Caco-2 (cell line): ENCODE results near the gene CD248. TPM values are rescaled to one million over a fixed set of nuclear protein-coding genes. Genes with fewer than 3 reads are reported as not detected.

Experiments used
- BruUV-seq: library from RNA; stranded (reverse); fragments of 400-500 nt; replicated peaks from 2 replicates; lab custom pipeline; 2021; lab: Mats Ljungman, UMichigan
- CTCF ChIA-PET: fragments of 300-600 bp; sonication (Branson Sonifier 250); formaldehyde crosslinking; loops from one replicate; lab custom pipeline; 2022; ENCODE audit warnings: antibody characterized with exemption; lab: Charles Lee
- POLR2A ChIA-PET: fragments of 300-600 bp; sonication (Branson Sonifier 250); formaldehyde crosslinking; loops from one replicate; lab custom pipeline; 2022; ENCODE audit warnings: antibody characterized with exemption; lab: Charles Lee
- DNase-seq, 2 experiments: peaks; one replicate each; pipeline versions ENCODE4 v3.0.0 to v3.0.0-alpha.2; 2020 to 2022
- H3K27me3 ChIP-seq: replicated peaks from 2 replicates; pipeline ENCODE4 v1.6.0; 2011; ENCODE audit warnings: low read length; ENCODE audit not compliant: control insufficient read depth, insufficient read depth
- H3K36me3 ChIP-seq: 2 replicates; pipeline ENCODE4 v1.5.1; 2011; ENCODE audit warnings: low read length; ENCODE audit not compliant: control insufficient read depth, insufficient read depth
- H3K4me1 ChIP-seq: fragments of 250-450 bp; sonication (Bioruptor Pico); 2 replicates; pipeline ENCODE4 v1.5.1; 2020; ENCODE audit warnings: mild to moderate bottlenecking
- H3K4me3 ChIP-seq: 2 replicates; pipeline ENCODE4 v1.5.1; 2011; ENCODE audit warnings: low read depth, mild to moderate bottlenecking, control low read depth, low read length
- H3K9me3 ChIP-seq: fragments of 250-450 bp; sonication (Bioruptor Pico); 2 replicates; pipeline ENCODE4 v1.5.1; 2020; ENCODE audit warnings: mild to moderate bottlenecking, moderate library complexity
- H3K27ac Mint-ChIP-seq: one replicate; pipeline ENCODE4 v1.8.0; 2022; ENCODE audit warnings: mixed read lengths; ENCODE audit not compliant: unreplicated experiment
- H3K27me3 Mint-ChIP-seq: one replicate; pipeline ENCODE4 v1.8.0; 2022; ENCODE audit warnings: mixed read lengths; ENCODE audit not compliant: insufficient read depth, unreplicated experiment
- H3K36me3 Mint-ChIP-seq: one replicate; pipeline ENCODE4 v1.8.0; 2022; ENCODE audit warnings: mild to moderate bottlenecking, mixed read lengths; ENCODE audit not compliant: insufficient read depth, unreplicated experiment
- H3K4me1 Mint-ChIP-seq: one replicate; pipeline ENCODE4 v1.8.0; 2022; ENCODE audit warnings: low read depth, mixed read lengths; ENCODE audit not compliant: unreplicated experiment
- H3K4me3 Mint-ChIP-seq: one replicate; pipeline ENCODE4 v1.8.0; 2022; ENCODE audit warnings: mild to moderate bottlenecking, moderate library complexity, mixed read lengths; ENCODE audit not compliant: unreplicated experiment
- H3K9me3 Mint-ChIP-seq: one replicate; pipeline ENCODE4 v1.8.0; 2022; ENCODE audit warnings: mixed read lengths; ENCODE audit not compliant: unreplicated experiment
- CTCF ChIP-seq, 2 experiments: fragments of 200-600 bp in 1 of 2; IDR thresholded peaks; 1 replicate in 1 of 2; 2 replicates in 1 of 2; pipeline versions ENCODE4 v1.5.1 to v1.8.0; 2011 to 2022; ENCODE audit warnings: antibody characterized with exemption in 1 of 2, control low read depth in 1 of 2, inconsistent platforms in 1 of 2, low read depth in 1 of 2, low read length in 1 of 2, mild to moderate bottlenecking in 1 of 2, moderate library complexity in 1 of 2; ENCODE audit not compliant: insufficient read depth in 1 of 2, severe bottlenecking in 1 of 2, unreplicated experiment in 1 of 2
- intact Hi-C: fragments of 100-400 bp; cut with micrococcal nuclease; formaldehyde crosslinking; loops from one replicate; pipeline ENCODE4 v1.10.0; 2022; ENCODE audit not compliant: unreplicated experiment
- total RNA-seq: library from RNA; stranded (reverse); gene quantifications from 2 replicates; pipeline ENCODE4 v1.2.3, GENCODE V29; 2022

The CD248 gene
- total RNA-seq, 1 experiment from 2014 or later, result 0.27 TPM

- Histone ChIP-seq H3K4me3 (no peak overlapping the region), H3K4me1 (peaks cover 41% of the 10 kb centered on the region), H3K27me3 (no peaks in the 10 kb centered on the region), H3K9me3 (no peaks in the 10 kb centered on the region), H3K36me3 (no peaks in the 10 kb centered on the region)
- Mint-ChIP-seq H3K27ac (no peak overlapping the region), H3K36me3 (peaks cover 10% of the 10 kb centered on the region), H3K9me3 (no peaks in the 10 kb centered on the region), H3K4me3 (no peak overlapping the region), H3K4me1 (peaks cover 17% of the 10 kb centered on the region), H3K27me3 (no peaks in the 10 kb centered on the region)
- ChIA-PET POLR2A (interaction anchor here (1.2 kb wide), 1 partner anchor 17 kb away, joined by 3 read pairs; no protein-coding TSS in a partner anchor), CTCF (interaction anchor here (0.7 to 3.0 kb wide), 3 partner anchors 11 to 147 kb away, joined by 4 to 34 read pairs (median 5); no protein-coding TSS in a partner anchor)
- intact Hi-C loops, result loop anchor here (2.0 kb wide), 1 partner anchor 40 kb away; the partner anchor contains the start of gene YIF1A
- no TSS peak for BruUV-seq
- no peak for TF ChIP-seq CTCF (IDR thresholded peaks at IDR 0.05; ENCODE audit: insufficient read depth in 1 of 2, low read depth in 1 of 2, low read length in 1 of 2, severe bottlenecking in 1 of 2, unreplicated experiment in 1 of 2)
- no peak for DNase-seq
Measured at GRCh38 chr11:66329165-66329673, 12.4 kb upstream of the CD248 start.

GRCh38 chr11:66328302-66329144, 11.7 kb upstream of the CD248 start:
- intact Hi-C loops, result loop anchor here (1.0 to 2.0 kb wide), 3 partner anchors 8 to 40 kb away; partner anchors contain the start of genes RIN1 and YIF1A
- peak overlapping the region; percentile 15 for H3K27ac Mint-ChIP-seq
- peak; percentile 95 to 97 for TF ChIP-seq CTCF (IDR thresholded peaks at IDR 0.05; ENCODE audit: insufficient read depth in 1 of 2, low read depth in 1 of 2, low read length in 1 of 2, severe bottlenecking in 1 of 2, unreplicated experiment in 1 of 2)
- H3K36me3 ChIP-seq, result no peaks in the 10 kb centered on the region
- no TSS peak for BruUV-seq
- peaks cover 17% of the 10 kb centered on the region for H3K4me1 Mint-ChIP-seq
- H3K9me3 Mint-ChIP-seq, result no peaks in the 10 kb centered on the region
- H3K27me3 Mint-ChIP-seq, result no peaks in the 10 kb centered on the region
- H3K4me3 Mint-ChIP-seq, result peak overlapping the region; percentile 32
- H3K27me3 ChIP-seq, result no peaks in the 10 kb centered on the region
- POLR2A ChIA-PET, result interaction anchor here (1.2 kb wide), 1 partner anchor 16 kb away, joined by 3 read pairs; no protein-coding TSS in a partner anchor
- peaks cover 41% of the 10 kb centered on the region for H3K4me1 ChIP-seq
- peak; percentile 83 to 89 for DNase-seq
- CTCF ChIA-PET, result interaction anchor here (0.7 to 3.0 kb wide), 3 partner anchors 10 to 148 kb away, joined by 4 to 34 read pairs (median 5); no protein-coding TSS in a partner anchor
- H3K4me3 ChIP-seq, result no peak overlapping the region
- no peaks in the 10 kb centered on the region for H3K9me3 ChIP-seq
- H3K36me3 Mint-ChIP-seq, result peaks cover 8% of the 10 kb centered on the region

GRCh38 chr11:66328031-66328301, 11.1 kb upstream of the CD248 start:
- no peaks in the 10 kb centered on the region for H3K9me3 ChIP-seq
- H3K9me3 Mint-ChIP-seq, result no peaks in the 10 kb centered on the region
- CTCF ChIA-PET, result interaction anchor here (3.0 kb wide), 1 partner anchor 16 kb away, joined by 34 read pairs; no protein-coding TSS in a partner anchor
- peak overlapping the region; percentile 15 for H3K27ac Mint-ChIP-seq
- no peaks in the 10 kb centered on the region for H3K27me3 Mint-ChIP-seq
- peak overlapping the region; percentile 32 for H3K4me3 Mint-ChIP-seq
- H3K4me1 Mint-ChIP-seq, result peaks cover 20% of the 10 kb centered on the region
- H3K27me3 ChIP-seq, result no peaks in the 10 kb centered on the region
- H3K36me3 ChIP-seq, result no peaks in the 10 kb centered on the region
- peaks cover 42% of the 10 kb centered on the region for H3K4me1 ChIP-seq
- H3K36me3 Mint-ChIP-seq, result peaks cover 8% of the 10 kb centered on the region
- intact Hi-C loops, result loop anchor here (1.0 to 2.0 kb wide), 3 partner anchors 8 to 39 kb away; partner anchors contain the start of genes RIN1 and YIF1A
- no peak overlapping the region for H3K4me3 ChIP-seq
- no peak for TF ChIP-seq CTCF (IDR thresholded peaks at IDR 0.05; ENCODE audit: insufficient read depth in 1 of 2, low read depth in 1 of 2, low read length in 1 of 2, severe bottlenecking in 1 of 2, unreplicated experiment in 1 of 2)
- no peak for DNase-seq
- no TSS peak for BruUV-seq
- POLR2A ChIA-PET, result no interaction called here
